Measurements from ENCODE around the gene PBLD. TPM values are rescaled to one million over a fixed set of nuclear protein-coding genes. Genes with fewer than 3 reads are reported as not detected.
A peak's percentile ranks its signal among the peaks of the same experiment; 100 is the strongest.

Gene PBLD
- 1 to 10 TPM; 1.1 to 2.7 (median 2.3) TPM for total RNA-seq

DNA sequence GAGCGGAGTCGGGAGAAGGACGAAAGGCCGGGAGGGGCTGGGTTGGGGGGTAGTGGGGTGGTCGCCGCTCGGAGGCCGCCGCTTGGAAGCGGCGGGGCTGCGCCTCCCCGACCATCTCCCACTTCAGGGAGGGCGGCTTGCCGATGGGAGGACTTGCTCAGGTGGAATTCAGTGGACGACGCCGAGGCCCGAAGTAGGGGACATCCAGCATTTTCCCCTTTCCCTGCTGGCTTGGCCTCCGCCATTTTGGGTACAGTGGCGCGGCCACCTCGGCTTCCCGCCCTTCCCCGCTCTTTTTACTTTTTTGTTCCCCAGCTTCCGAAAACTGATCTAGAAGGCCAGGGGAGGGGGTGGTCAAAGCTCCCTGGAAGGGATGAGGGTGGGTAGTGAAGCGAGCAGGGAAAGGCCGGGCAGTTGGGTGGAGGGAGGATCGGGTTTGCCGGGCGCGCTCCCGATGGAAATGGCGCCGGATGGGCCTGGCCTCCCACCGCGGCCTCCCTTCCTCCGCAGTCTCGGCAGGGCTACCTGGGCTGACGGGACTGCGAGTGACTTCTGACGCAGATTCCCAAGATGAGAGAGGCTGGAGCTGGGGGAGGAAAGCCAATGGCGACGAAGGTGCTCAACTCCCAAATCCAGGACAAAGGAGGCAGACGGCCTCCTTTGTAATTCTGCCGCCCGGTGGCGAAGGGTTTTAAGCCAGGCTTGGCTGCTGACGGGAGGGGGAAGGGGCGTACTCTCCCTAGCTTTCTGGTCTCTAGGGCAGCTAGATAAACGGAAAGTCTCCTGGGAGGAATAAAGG is at the start of gene PBLD:
PBLD (minus strand) TSS at position 670 of the 799 bp plus-strand sequence. CDS start 26,084 bp downstream, outside the sequence.
- Histone ChIP-seq H3K27ac (peak within 1 kb of the TSS; percentile 95 to 100 (median 98)), H3K9me3 (no peaks in the 10 kb centered on the region), H3K4me1 (peaks cover 20 to 72% (median 49%) of the 10 kb centered on the region in 3 donors), H3K4me3 (peak within 1 kb of the TSS; percentile 75 to 98 (median 86)), H3K36me3 (no peaks in the 10 kb centered on the region), H3K27me3 (no peaks in the 10 kb centered on the region)
- DNase-seq: no peak
- 0 to 1% methylated on average over 25 to 26 of the region's 51 CpGs for WGBS, 2 donors
- intact Hi-C loops (cut with DNase I): no loop called here
- peak in 2 of 4 donors; percentile 21 to 68 for TF ChIP-seq POLR2A (IDR thresholded peaks at IDR 0.05)
- TF ChIP-seq, protein P1, sequence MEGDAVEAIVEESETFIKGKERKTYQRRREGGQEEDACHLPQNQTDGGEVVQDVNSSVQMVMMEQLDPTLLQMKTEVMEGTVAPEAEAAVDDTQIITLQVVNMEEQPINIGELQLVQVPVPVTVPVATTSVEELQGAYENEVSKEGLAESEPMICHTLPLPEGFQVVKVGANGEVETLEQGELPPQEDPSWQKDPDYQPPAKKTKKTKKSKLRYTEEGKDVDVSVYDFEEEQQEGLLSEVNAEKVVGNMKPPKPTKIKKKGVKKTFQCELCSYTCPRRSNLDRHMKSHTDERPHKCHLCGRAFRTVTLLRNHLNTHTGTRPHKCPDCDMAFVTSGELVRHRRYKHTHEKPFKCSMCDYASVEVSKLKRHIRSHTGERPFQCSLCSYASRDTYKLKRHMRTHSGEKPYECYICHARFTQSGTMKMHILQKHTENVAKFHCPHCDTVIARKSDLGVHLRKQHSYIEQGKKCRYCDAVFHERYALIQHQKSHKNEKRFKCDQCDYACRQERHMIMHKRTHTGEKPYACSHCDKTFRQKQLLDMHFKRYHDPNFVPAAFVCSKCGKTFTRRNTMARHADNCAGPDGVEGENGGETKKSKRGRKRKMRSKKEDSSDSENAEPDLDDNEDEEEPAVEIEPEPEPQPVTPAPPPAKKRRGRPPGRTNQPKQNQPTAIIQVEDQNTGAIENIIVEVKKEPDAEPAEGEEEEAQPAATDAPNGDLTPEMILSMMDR (IDR thresholded peaks at IDR 0.05): peak in 4 of 6 experiments; percentile 31 to 49 (median 39)

DNA sequence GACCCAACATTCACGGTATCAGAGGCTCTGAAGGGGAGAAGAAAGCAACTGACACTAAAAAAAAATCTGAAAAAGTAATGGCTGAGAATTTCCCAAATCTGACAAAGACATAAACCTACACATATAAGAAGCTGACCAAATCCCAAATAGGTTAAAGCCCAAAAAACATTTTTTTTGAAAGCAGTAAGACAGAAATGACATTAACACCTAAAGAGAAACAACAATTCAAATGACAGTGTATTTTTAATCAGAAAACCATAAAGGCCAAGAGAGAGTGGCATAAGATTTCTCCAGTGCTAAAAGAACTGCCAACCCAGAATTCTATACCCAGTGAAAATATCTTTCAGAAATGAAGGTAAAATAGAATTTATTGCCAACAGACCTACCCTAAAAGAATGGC is 38.9 kb upstream of the PBLD start:
- H3K9me3 ChIP-seq: peaks cover 0 to 24% (median 8%) of the 10 kb centered on the region in 3 donors
- no peak overlapping the region for H3K27ac ChIP-seq
- DNase-seq: no peak
- TF ChIP-seq, protein P1 (IDR thresholded peaks at IDR 0.05): no peak
- no peak for TF ChIP-seq POLR2A (IDR thresholded peaks at IDR 0.05)
- no peaks in the 10 kb centered on the region for H3K4me1 ChIP-seq
- WGBS, 2 donors: 92 to 96% methylated on average over 1 of the region's 1 CpG
- intact Hi-C loops (cut with DNase I): no loop called here
- H3K27me3 ChIP-seq: no peaks in the 10 kb centered on the region
- no peak overlapping the region for H3K4me3 ChIP-seq
- H3K36me3 ChIP-seq: peaks cover 4 to 99% (median 11%) of the 10 kb centered on the region in 3 donors

DNA sequence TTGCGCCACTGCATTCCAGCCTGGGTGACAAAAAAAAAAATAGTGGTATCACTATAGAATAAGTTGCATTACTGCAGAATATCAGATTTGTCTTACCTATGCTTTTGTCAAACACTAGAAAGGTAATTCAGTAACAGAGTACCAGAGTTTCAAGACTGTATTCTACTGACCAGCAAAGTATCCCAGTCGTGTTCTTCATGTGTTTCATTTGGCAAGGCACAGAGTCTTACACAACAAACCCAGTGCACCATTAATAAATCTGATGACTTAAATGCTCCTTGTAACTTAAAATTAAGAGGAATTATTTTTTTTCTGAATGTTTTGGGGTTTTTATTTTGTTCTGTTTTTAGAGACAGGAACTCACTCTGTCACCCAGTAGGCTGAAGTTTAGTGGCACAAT is 34.4 kb upstream of the PBLD start:
- peaks cover 2 to 97% (median 13%) of the 10 kb centered on the region in 3 donors for H3K36me3 ChIP-seq
- H3K27me3 ChIP-seq: no peaks in the 10 kb centered on the region
- intact Hi-C loops (cut with DNase I): no loop called here
- WGBS, 2 donors: 81 to 83% methylated on average over 2 of the region's 2 CpGs
- H3K27ac ChIP-seq: no peak overlapping the region
- no peaks in the 10 kb centered on the region for H3K4me1 ChIP-seq
- H3K4me3 ChIP-seq: no peak overlapping the region
- no peak for TF ChIP-seq POLR2A (IDR thresholded peaks at IDR 0.05)
- TF ChIP-seq, protein P1 (IDR thresholded peaks at IDR 0.05): no peak
- DNase-seq: no peak
- H3K9me3 ChIP-seq: peaks cover 0 to 11% (median 8%) of the 10 kb centered on the region in 3 donors

DNA sequence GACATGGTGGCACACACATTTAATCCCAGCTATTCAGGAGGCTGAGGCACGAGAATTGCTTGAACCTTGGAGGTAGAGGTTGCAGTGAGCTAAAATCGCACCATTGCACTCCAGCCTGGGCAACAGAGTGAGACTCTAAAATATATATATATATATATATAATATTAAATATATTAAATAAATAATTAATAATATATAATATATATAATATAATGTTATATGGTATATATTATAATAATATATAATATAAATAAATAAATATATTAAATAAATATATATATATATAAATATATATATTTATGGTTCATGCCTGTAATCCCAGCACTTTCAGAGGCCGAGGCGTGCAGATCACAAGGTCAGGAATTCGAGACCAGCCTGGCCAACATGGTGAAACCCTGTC is 33.9 kb upstream of the PBLD start:
- 92 to 93% methylated on average over 5 of the region's 5 CpGs for WGBS, 2 donors
- no peak overlapping the region for H3K4me3 ChIP-seq
- peaks cover 0 to 97% (median 13%) of the 10 kb centered on the region in 3 donors for H3K36me3 ChIP-seq
- H3K27ac ChIP-seq: no peak overlapping the region
- intact Hi-C loops (cut with DNase I): no loop called here
- no peak for DNase-seq
- H3K9me3 ChIP-seq: peaks cover 0 to 6% (median 3%) of the 10 kb centered on the region in 3 donors
- TF ChIP-seq, protein P1 (IDR thresholded peaks at IDR 0.05): no peak
- TF ChIP-seq POLR2A (IDR thresholded peaks at IDR 0.05): no peak
- H3K27me3 ChIP-seq: no peaks in the 10 kb centered on the region
- H3K4me1 ChIP-seq: no peaks in the 10 kb centered on the region

DNA sequence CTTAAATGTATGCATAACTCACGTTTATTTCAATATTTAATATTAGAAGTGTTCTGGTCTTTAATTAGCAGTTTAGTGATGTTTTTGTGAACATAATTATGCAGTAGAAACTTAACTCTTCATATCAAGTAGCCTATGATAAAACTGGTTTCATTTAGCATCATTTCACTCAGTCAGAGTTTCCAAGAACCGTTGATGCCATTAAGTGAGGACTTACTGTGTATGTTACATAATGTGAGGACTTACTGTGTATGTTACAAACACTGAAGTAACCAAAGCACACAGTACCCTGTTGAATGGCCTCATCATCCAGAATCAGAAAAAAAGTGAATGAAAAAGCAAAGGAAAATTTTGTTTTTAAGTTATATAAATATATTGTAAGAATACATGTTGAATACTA is 32.9 kb upstream of the PBLD start:
- 67 to 75% methylated on average over 2 of the region's 2 CpGs for WGBS, 2 donors
- Histone ChIP-seq H3K36me3 (peaks cover 0 to 97% (median 7%) of the 10 kb centered on the region in 3 donors), H3K4me1 (no peaks in the 10 kb centered on the region), H3K9me3 (no peaks in the 10 kb centered on the region), H3K4me3 (no peak overlapping the region), H3K27me3 (no peaks in the 10 kb centered on the region), H3K27ac (no peak overlapping the region)
- intact Hi-C loops (cut with DNase I): no loop called here
- no peak for DNase-seq
- TF ChIP-seq, protein P1 (IDR thresholded peaks at IDR 0.05): no peak
- TF ChIP-seq POLR2A (IDR thresholded peaks at IDR 0.05): no peak

Measured in esophagus squamous epithelium (tissue), 5 donors.